Activated T-cell treated with anti-CD3 and anti-CD28 coated beads, Interleukin-2, amount 50 U/mL, for 24 hours (primary cell): ENCODE measurements around the gene DHRS7C.

Experiments used
- DNase-seq: peaks from one replicate; pipeline ENCODE4 v3.0.0-alpha.2; 2020
- H3K27ac Mint-ChIP-seq: 2 replicates; pipeline ENCODE4 v1.8.0; 2020; ENCODE audit warnings: mild to moderate bottlenecking, mixed read lengths
- H3K27me3 Mint-ChIP-seq: 2 replicates; pipeline ENCODE4 v1.8.0; 2020; ENCODE audit warnings: mixed read lengths
- H3K36me3 Mint-ChIP-seq: 2 replicates; pipeline ENCODE4 v1.8.0; 2020; ENCODE audit warnings: low read depth, mixed read lengths
- H3K4me1 Mint-ChIP-seq: 2 replicates; pipeline ENCODE4 v1.8.0; 2020; ENCODE audit warnings: low read depth, mixed read lengths
- H3K4me3 Mint-ChIP-seq: 2 replicates; pipeline ENCODE4 v1.8.0; 2020; ENCODE audit warnings: mild to moderate bottlenecking, moderate library complexity, mixed read lengths
- H3K9me3 Mint-ChIP-seq: 2 replicates; pipeline ENCODE4 v1.8.0; 2020; ENCODE audit warnings: mixed read lengths

The DHRS7C gene, protein sequence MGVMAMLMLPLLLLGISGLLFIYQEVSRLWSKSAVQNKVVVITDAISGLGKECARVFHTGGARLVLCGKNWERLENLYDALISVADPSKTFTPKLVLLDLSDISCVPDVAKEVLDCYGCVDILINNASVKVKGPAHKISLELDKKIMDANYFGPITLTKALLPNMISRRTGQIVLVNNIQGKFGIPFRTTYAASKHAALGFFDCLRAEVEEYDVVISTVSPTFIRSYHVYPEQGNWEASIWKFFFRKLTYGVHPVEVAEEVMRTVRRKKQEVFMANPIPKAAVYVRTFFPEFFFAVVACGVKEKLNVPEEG

DNA sequence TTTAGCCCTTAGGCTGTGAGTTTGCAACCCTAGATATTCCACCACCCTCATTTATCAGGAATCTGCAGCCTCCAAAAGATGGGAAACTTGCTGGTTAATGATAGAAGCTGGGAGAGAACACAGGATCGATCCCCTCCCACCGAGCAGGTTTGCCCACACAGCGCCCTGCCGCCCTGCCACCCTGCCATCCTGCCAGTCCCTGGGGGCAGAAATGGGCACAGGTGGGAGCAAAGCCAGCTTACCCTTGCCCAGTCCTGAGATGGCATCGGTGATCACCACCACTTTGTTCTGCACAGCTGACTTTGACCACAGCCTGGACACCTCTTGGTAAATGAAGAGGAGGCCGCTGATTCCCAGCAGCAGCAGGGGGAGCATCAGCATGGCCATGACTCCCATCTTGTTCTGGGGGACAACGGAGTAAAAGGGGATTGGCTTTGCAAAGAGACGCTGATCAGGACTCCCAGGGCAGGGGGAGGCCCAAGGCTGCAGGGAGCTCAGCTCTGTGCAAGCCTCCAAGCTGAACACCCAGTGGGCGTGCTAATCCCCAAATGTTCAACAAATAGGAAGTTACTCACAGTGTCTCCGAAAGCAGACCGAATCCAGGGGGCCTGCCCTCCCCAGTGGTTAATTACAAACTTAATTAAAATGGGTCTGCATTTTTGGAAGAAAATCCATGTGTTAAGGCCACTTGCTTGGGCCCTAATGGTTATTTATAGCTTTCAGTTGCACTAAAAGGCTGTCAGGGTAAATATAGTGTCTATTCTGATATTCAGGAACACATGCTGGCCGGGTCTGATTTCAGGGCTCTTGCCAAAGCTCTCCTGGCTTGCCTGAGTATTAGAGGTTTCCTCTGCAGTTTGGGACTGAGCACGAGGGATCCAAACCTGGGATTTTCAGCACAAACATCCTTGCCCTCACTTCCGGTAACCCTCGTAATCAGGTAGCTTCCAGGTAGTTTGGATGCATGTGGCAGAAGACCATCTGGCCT is at the start of gene DHRS7C:
DHRS7C (minus strand) TSS at position 704 of the 988 bp plus-strand sequence; CDS start at position 396, 308 bp downstream.
- DNase-seq, result no peak
- Mint-ChIP-seq H3K9me3 (no peaks in the 10 kb centered on the region), H3K4me3 (no peak within 1 kb of the TSS), H3K27me3 (peaks cover 3% of the 10 kb centered on the region), H3K4me1 (no peaks in the 10 kb centered on the region), H3K36me3 (no peaks in the 10 kb centered on the region), H3K27ac (no peak within 1 kb of the TSS)

DNA sequence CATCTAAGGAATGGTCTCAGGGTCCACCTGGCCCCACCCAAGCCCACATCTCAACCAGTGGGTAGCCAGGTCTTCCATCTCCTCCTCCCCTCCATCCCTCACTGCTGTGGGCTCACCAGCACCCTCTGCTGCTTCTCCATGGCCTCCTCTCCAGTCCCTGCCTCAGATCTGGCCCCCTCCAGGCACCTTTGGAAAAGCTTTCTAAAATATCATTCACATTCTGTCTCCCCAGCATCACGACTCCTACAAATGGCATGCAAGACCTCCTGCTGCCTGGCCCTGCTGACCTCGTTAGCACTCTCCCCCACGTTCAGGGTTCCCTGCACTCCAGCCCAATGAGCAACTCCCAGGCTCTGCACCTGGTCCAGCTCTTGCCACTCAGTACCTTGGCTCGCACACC is 48.0 kb upstream of the DHRS7C start:
- no peaks in the 10 kb centered on the region for H3K36me3 Mint-ChIP-seq
- no peaks in the 10 kb centered on the region for H3K4me1 Mint-ChIP-seq
- no peak for DNase-seq
- H3K4me3 Mint-ChIP-seq, result no peak overlapping the region
- H3K27ac Mint-ChIP-seq, result no peak overlapping the region
- H3K9me3 Mint-ChIP-seq, result no peaks in the 10 kb centered on the region
- H3K27me3 Mint-ChIP-seq, result peaks cover 11% of the 10 kb centered on the region

DNA sequence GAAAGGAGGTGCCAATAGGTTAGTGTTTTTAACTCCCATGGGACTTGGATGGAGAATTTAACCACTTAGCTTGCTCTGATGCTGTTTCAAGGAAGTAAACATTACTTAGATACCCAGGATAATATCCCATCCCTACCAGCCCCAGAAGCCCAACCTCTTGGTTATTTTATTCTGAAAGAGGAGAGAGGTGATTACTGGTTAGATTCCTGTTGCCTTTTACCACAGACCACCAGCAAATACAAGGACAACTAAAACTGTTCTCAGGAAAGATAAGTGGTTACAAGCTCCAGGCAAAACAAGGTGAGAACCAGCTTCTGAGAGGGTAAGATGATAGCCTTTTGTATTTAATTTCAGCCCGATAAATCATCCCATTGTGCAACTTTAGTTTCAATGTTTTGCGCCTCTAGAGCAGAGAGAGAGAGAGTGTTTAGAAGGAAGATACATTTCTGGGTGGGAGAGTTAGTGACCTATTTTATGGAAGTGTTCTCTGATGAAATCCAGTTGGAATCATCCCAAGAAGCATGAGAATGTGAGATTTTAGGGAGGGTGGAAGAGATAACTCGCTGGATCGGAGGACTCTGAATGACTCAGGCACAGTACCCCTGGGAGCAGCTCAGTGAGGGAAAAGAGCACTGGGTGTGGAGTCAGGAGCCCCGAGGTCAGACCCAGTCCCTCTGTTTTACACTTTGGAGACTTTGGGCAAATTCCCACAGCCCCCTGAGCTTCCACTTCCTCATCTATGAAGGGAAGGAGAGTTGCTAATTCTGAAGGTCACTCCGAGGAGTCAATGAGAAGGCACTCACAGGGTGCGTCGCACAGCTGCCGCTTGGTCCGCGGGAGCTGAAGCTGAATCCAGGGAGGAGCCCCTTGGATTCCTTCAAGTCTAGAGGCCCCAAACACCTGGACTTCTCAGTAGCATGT is 46.4 kb upstream of the DHRS7C start:
- no peaks in the 10 kb centered on the region for H3K9me3 Mint-ChIP-seq
- peaks cover 11% of the 10 kb centered on the region for H3K27me3 Mint-ChIP-seq
- no peak for DNase-seq
- no peaks in the 10 kb centered on the region for H3K36me3 Mint-ChIP-seq
- no peak overlapping the region for H3K4me3 Mint-ChIP-seq
- no peaks in the 10 kb centered on the region for H3K4me1 Mint-ChIP-seq
- H3K27ac Mint-ChIP-seq, result no peak overlapping the region

DNA sequence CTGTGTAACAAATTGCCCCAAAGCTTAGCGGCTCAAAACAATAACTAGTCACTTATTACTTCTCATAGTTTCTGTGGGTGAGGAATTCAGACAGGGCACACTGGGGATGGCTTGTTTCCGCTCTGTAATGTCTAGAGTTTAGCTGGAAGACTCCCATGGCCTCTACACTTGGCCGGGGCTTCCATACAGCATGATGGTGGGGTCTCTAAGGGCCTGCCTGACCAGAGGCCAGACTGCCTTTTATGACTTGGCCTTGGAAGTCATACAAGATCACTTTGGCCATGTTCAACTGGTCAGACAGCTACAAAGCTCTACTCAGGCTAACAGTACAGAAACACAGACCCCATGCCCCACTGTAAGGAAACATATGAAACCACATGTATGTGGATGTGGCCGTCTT is 42.5 kb upstream of the DHRS7C start:
- no peaks in the 10 kb centered on the region for H3K4me1 Mint-ChIP-seq
- H3K27me3 Mint-ChIP-seq, result peaks cover 13% of the 10 kb centered on the region
- no peak for DNase-seq
- H3K27ac Mint-ChIP-seq, result no peak overlapping the region
- H3K9me3 Mint-ChIP-seq, result no peaks in the 10 kb centered on the region
- no peaks in the 10 kb centered on the region for H3K36me3 Mint-ChIP-seq
- no peak overlapping the region for H3K4me3 Mint-ChIP-seq

DNA sequence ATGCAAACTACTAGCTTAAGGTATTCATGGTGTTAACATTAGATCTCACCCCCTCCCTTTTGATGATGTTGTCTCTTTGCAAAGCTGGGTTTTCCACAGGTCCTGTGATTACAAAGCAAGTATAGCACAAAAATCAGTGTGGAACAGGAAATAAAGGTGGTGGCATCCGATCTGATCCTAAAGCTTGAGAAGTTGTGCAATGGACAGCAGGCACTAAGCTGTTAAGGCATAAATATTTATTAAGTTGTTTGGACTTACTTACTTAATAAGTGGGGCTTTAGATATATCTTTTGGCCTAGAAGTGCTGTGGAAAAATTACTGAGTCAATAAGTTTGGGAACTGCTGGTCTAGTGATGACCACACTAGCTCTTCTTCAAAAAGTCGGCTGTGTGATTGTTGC is 39.3 kb upstream of the DHRS7C start:
- no peaks in the 10 kb centered on the region for H3K36me3 Mint-ChIP-seq
- no peak overlapping the region for H3K4me3 Mint-ChIP-seq
- no peak overlapping the region for H3K27ac Mint-ChIP-seq
- no peaks in the 10 kb centered on the region for H3K9me3 Mint-ChIP-seq
- H3K27me3 Mint-ChIP-seq, result peaks cover 12% of the 10 kb centered on the region
- H3K4me1 Mint-ChIP-seq, result no peaks in the 10 kb centered on the region
- no peak for DNase-seq

DNA sequence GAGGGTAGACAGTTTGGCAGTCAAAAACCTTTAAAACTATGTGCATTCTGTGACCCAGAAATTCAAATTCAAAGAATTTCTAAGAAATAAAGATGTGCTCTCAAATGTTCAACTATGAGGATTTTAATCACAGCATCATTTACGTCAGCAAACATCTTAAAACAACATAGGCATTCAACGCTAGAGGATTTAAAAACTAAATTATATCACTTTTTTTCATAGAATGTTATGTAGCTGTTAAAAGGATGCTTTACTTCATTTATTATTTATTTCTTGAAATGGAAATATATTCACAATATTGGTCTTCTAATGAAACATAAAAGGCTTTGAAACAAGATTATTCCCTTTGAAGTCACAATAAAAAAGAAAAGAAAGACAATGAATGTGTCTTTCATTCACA is 38.0 kb upstream of the DHRS7C start:
- Mint-ChIP-seq H3K4me3 (no peak overlapping the region), H3K27me3 (peaks cover 12% of the 10 kb centered on the region), H3K36me3 (no peaks in the 10 kb centered on the region), H3K27ac (no peak overlapping the region), H3K9me3 (no peaks in the 10 kb centered on the region), H3K4me1 (no peaks in the 10 kb centered on the region)
- DNase-seq, result no peak

DNA sequence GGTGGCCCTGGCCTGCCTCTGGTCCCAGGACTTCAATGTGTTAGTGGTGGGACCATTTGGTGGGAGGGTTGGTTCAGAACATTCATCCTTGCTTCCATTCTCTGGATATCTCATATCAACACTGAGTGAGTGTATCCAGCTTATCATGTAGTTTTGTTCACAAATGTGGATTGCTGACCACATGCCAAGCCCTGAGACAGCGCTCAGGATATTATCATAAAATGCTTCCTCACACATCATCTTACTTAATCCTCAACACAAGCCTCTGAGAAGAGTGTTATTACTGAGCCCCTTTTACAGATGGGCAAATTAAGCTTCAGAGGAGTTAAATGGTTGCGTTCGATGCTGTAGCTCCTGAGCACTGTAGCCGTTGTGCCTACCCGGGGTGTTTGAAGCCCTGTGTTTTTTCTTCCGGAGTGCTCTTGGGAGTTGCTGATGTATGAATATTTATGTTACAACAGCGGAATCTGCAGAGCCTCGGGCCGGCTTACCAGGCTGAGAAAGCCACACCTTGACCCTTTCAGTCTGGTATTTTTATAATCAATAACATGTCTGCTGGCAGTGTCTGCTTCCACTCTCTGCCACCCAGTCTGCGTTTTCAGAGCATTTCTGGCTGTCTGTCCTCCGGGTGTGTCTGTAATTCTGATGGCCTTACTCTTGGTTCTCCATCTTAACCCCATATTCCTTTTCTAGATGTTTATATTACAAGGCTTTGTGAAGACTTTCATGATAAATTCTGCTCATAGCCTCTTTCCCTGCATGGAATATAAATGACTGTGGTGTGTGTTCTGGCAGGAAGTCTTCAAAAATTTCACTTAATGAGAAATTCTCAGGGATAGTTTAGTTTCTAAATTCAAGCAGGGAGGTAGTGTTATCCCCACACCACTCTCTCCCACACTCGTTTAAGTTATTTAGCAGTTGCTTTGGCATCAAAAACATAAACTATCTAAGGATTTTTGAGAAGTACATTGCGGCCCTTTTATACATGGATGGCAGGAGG is 37.2 kb upstream of the DHRS7C start:
- no peak overlapping the region for H3K4me3 Mint-ChIP-seq
- H3K9me3 Mint-ChIP-seq, result no peaks in the 10 kb centered on the region
- peaks cover 12% of the 10 kb centered on the region for H3K27me3 Mint-ChIP-seq
- no peaks in the 10 kb centered on the region for H3K4me1 Mint-ChIP-seq
- no peaks in the 10 kb centered on the region for H3K36me3 Mint-ChIP-seq
- DNase-seq, result no peak
- no peak overlapping the region for H3K27ac Mint-ChIP-seq

DNA sequence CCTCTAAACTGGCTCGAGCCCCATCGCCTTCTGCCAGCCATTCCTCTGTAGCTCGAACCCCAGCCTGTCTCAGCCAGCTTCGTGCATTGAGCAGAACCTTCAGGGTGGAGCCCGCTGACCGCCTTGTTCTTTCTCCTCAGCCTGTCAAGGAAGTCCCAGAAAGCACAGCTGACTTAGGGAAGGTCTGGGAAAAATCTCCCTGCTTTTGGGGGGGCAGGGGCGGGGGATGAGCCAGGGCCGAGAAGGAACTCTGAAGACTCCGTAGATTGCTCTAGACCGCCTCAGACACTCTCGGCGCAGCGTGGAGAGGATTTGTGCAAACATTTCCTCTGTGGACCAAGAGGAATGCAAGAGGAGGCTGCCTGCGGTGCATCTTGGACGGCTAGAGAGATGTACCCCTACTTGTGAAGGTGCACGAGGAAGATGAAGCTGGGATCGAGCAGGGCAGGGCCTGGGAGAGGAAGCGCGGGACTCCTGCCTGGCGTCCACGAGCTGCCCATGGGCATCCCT is 34.3 kb upstream of the DHRS7C start, which contains the start of gene GLP2R:
GLP2R (plus strand) TSS at position 284 of the 510 bp plus-strand sequence; CDS start at position 424, 140 bp downstream.
- Mint-ChIP-seq H3K27ac (no peak within 1 kb of the TSS), H3K4me3 (no peak within 1 kb of the TSS), H3K4me1 (no peaks in the 10 kb centered on the region), H3K9me3 (no peaks in the 10 kb centered on the region), H3K36me3 (no peaks in the 10 kb centered on the region), H3K27me3 (peaks cover 17% of the 10 kb centered on the region)
- no peak for DNase-seq

DNA sequence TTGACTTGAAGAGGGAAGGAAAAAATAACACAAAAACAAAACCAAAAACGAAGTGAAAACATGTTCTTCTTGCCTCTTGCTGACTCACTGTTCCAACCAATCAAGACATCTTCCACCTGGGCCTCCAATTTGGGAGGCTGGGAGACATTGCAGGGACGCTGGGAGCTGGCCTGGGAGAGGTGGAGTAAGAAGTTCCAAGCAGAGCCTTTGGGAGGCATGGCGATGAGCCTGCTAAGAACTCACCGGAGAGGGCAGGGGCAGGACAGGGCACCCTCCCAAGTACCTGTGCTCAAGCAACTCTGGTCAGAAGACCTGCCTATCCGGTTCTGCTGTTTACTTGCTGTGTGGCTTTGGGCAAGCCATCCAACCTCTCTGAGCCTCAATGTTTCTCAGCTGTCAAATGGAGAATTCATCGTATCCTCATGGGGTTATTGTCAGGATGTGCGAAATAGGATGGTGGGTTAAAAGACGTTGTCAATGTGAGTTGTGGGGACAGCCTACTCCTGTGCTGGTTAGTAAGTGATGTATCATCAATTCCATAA is 33.5 kb upstream of the DHRS7C start:
- Mint-ChIP-seq H3K36me3 (no peaks in the 10 kb centered on the region), H3K4me3 (no peak overlapping the region), H3K27ac (no peak overlapping the region), H3K9me3 (no peaks in the 10 kb centered on the region), H3K4me1 (no peaks in the 10 kb centered on the region), H3K27me3 (peaks cover 13% of the 10 kb centered on the region)
- no peak for DNase-seq

DNA sequence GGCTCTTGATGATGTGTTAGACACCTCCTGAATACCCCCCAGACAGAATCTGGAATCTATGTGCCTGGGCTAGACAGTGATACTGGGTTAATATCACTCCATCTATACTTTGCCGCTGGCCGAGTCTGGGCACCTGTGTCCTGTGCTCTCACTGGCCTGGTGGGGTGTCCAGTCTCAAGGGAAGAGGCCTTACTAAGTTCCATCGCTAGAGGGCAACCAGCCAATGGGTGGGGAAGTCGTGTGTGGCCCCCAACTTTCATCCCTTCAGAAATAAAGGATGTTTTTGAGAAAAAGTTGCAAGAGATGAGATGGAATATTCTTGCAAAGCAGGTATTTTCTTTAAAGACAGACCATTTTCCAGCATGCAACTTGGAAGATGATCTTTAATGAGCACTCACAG is 32.7 kb upstream of the DHRS7C start:
- no peak overlapping the region for H3K27ac Mint-ChIP-seq
- no peak overlapping the region for H3K4me3 Mint-ChIP-seq

DNA sequence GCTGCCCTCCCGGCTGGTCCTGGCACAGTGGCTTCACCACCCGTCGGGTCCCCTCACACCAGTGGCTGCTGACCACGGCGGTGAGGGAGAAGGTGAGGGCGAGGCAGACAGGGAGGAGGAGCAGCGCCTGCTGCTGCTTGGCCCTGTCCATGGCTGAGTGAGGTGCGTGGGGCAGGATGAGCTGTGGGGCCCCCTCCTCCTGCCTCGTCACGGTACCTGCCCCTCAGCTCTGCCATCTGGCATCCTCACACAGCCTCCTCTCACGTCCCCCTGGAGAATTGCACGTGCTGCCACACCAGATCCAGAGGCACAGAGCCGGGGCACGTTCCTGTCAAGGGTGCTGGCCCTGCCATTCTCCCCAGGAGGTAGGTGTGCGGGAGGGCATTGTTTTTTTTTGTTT is 30.5 kb upstream of the DHRS7C start, which contains the start of gene GSG1L2:
GSG1L2 (minus strand) TSS at position 159 of the 400 bp plus-strand sequence; CDS start at position 151, 8 bp downstream.
- DNase-seq, result no peak
- no peak within 1 kb of the TSS for H3K4me3 Mint-ChIP-seq
- no peaks in the 10 kb centered on the region for H3K36me3 Mint-ChIP-seq
- no peak within 1 kb of the TSS for H3K27ac Mint-ChIP-seq
- H3K4me1 Mint-ChIP-seq, result no peaks in the 10 kb centered on the region
- no peaks in the 10 kb centered on the region for H3K9me3 Mint-ChIP-seq
- peaks cover 16% of the 10 kb centered on the region for H3K27me3 Mint-ChIP-seq

More for the DNA sequence above, 32.7 kb upstream of the DHRS7C start:
- Mint-ChIP-seq H3K36me3 (no peaks in the 10 kb centered on the region), H3K4me1 (no peaks in the 10 kb centered on the region), H3K27me3 (peaks cover 15% of the 10 kb centered on the region), H3K9me3 (no peaks in the 10 kb centered on the region)
- no peak for DNase-seq

DNA sequence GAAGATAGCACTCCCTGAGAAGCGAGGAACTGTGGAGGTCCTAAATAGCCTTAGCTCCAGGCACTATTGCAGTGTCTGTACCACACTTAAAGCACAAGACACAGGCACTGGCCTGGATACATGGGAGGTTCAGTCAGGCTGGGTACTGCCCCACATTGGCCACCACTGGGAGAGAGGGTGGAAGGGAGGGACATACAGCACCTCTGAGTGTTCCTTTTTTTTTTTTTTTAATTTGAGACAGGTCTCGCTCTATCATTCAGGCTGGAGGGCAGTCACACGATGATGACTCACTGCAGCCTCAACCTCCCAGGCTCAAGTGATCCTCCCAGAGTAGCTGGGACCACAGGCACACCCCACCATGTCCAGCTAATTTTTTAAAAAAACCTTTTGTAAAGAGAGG is 29.1 kb upstream of the DHRS7C start:
- Mint-ChIP-seq H3K4me1 (no peaks in the 10 kb centered on the region), H3K27ac (no peak overlapping the region), H3K36me3 (no peaks in the 10 kb centered on the region), H3K4me3 (no peak overlapping the region), H3K9me3 (peaks cover 4% of the 10 kb centered on the region), H3K27me3 (peaks cover 16% of the 10 kb centered on the region)
- DNase-seq, result no peak

DNA sequence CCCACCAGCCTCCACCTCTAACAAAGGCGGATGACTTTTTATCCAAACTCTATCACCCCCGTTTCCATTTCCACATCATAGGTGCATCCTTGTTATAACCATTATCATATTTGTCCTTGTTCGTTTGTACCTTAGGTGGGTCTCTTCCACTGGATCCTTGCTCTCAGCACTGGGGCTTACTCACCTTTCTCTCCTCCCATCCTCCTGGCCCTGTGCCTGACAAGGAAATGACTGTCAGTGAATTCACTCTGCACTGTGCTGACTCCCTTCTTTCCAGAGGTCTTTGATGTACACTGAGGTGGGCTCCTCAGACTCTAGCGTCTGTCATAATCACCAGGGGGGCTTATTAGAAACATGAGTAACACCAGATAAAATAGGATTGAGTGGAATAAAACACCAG is 27.4 kb upstream of the DHRS7C start:
- Mint-ChIP-seq H3K36me3 (no peaks in the 10 kb centered on the region), H3K27me3 (peaks cover 14% of the 10 kb centered on the region), H3K9me3 (peaks cover 4% of the 10 kb centered on the region), H3K27ac (no peak overlapping the region), H3K4me1 (no peaks in the 10 kb centered on the region), H3K4me3 (no peak overlapping the region)
- DNase-seq, result no peak
